Thyroid gland (tissue), 4 donors: Measurements from ENCODE around the gene CDV3.

Experiments used
- CTCF ChIP-seq, 6 experiments: fragments of 200-600 bp in 3 of 6; fragments of 450-650 bp in 3 of 6; sonication (generic) in 3 of 6; IDR thresholded peaks; one replicate each; pipeline ENCODE4 v1.5.1; 2016 to 2019; ENCODE audit warnings: antibody characterized with exemption in 6 of 6, mild to moderate bottlenecking in 2 of 6, inconsistent platforms in 1 of 6, moderate library complexity in 1 of 6
- POLR2A ChIP-seq, 2 donors: fragments of 450-650 bp; IDR thresholded peaks; one replicate each; pipeline ENCODE4 v1.6.1; 2017; ENCODE audit warnings: antibody characterized with exemption in 2 of 2, mild to moderate bottlenecking in 2 of 2, moderate library complexity in 1 of 2

- TF ChIP-seq CTCF (IDR thresholded peaks at IDR 0.05) (no peak), POLR2A (IDR thresholded peaks at IDR 0.05) (no peak)
Measured at GRCh38 chr3:133607816-133608215, 34.3 kb downstream of the CDV3 start.
